Breast epithelium (tissue), 3 donors: ENCODE results near the gene EDEM2.

Source experiments
- POLR2AphosphoS5 ChIP-seq, 3 donors: sonication (generic); formaldehyde crosslinking; IDR thresholded peaks; one replicate each; pipeline ENCODE4 v1.6.1; 2017; ENCODE audit warnings: antibody characterized with exemption in 3 of 3
- TF ChIP-seq, protein P1 (sequence below), 3 donors: fragments of 450-650 bp; IDR thresholded peaks; one replicate each; pipeline ENCODE4 v1.5.1; 2016 to 2017; ENCODE audit warnings: antibody characterized with exemption in 3 of 3, mild to moderate bottlenecking in 3 of 3, moderate library complexity in 3 of 3

DNA sequence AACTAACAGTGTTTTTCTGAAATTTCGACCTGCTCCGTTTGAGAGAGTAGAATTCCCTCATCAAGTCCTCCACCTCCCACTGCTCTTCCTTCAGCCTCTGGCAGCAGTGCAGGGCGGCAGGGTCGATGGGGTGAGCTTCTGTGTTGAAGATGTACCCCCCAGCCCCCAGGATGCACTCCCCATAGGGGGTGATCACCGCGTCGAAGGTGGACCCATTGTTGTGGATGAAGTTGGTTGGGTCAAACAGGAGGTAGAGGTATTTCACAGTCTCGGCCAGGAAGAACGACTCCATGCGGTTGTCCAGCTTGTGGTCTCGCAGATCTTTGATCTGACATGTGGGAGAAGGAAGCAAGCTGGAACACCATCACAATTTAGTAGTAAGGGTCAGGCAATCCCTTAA is 31.5 kb downstream of the EDEM2 start:
- TF ChIP-seq, protein P1, sequence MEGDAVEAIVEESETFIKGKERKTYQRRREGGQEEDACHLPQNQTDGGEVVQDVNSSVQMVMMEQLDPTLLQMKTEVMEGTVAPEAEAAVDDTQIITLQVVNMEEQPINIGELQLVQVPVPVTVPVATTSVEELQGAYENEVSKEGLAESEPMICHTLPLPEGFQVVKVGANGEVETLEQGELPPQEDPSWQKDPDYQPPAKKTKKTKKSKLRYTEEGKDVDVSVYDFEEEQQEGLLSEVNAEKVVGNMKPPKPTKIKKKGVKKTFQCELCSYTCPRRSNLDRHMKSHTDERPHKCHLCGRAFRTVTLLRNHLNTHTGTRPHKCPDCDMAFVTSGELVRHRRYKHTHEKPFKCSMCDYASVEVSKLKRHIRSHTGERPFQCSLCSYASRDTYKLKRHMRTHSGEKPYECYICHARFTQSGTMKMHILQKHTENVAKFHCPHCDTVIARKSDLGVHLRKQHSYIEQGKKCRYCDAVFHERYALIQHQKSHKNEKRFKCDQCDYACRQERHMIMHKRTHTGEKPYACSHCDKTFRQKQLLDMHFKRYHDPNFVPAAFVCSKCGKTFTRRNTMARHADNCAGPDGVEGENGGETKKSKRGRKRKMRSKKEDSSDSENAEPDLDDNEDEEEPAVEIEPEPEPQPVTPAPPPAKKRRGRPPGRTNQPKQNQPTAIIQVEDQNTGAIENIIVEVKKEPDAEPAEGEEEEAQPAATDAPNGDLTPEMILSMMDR (IDR thresholded peaks at IDR 0.05), result no peak
- TF ChIP-seq POLR2AphosphoS5 (IDR thresholded peaks at IDR 0.05), result no peak
